Measurements from ENCODE around the gene WDR77.

WDR77 gene

DNA sequence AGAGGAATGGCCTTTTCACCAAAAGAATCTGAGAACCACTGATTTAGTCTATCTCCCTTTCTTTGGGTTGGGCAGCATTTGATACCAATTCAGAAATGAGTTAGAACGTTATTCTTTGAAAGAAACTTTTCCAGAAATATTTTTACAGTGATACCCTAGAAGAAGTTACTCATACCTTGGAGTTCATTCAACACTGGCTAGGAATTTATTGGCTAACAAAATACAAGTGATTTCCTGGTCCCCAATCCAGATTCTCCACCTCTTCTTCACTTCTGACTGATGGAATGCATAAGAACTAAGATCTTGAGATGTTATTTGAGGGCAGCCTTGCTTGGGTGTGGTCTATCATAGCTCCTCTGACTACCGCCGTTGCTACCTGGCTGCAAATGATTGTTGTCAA lies 34.1 kb upstream of the WDR77 start:
- no peak overlapping the region for H3K27ac ChIP-seq (ENCODE audit: low read depth, low read length, severe bottlenecking)
- no peaks in the 10 kb centered on the region for H3K36me3 ChIP-seq (ENCODE audit: control insufficient read depth, insufficient read depth, low read length)
- no peaks in the 10 kb centered on the region for H3K9me3 ChIP-seq (ENCODE audit: control insufficient read depth, low read length)
- 75 to 79% methylated on average over 2 of the region's 3 CpGs for WGBS, 2 experiments (ENCODE audit: insufficient coverage in 2 of 2)
- no peaks in the 10 kb centered on the region for H3K4me1 ChIP-seq (ENCODE audit: control insufficient read depth, insufficient read depth, low read length, poor library complexity, severe bottlenecking)
- H3K4me3 ChIP-seq (ENCODE audit: extremely low read depth, insufficient read depth, low read length, poor library complexity, severe bottlenecking), result no peak overlapping the region

DNA sequence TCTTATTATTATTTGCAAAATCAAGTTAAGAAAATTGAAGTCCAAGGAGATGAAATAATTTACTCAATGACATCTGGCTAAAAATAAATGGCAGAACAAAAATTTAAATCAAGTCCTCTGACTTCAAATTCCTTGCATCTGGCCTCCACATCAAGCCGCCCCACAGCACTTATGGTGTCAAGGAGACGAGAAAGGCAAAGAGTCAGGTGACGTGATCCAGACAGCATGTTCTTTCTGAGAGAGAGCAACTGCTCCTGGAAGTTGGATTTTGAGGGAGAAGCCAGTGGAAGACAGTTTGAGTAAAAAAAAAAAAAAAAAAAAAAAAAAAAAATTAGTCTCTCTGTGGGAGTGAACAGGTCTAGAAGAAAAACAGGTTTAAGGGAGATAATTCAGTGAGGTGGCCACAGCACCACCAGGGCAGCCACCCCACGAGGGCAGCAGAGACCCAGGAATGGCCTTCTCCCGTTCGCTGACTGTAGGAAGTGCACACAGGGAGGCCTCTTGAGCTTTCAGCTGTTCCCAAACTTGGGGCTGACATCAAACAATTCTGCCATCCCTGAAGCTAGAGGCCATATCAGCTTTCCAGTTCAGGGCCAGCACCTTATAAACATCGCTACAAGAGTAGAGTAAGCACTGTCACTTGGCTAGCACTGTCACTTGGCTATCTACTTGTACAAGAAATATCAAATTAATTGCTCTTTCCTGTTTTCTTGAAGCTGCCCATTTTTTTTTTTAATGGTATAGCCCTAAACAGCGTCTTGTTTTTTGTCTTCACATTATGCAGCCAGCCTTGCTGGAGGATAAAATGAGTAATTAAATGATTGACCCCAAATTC lies 32.5 kb upstream of the WDR77 start:
- 52% methylated on average over 6 to 7 of the region's 8 CpGs for WGBS, 2 experiments (ENCODE audit: insufficient coverage in 2 of 2)
- Histone ChIP-seq H3K27ac (ENCODE audit: low read depth, low read length, severe bottlenecking) (no peak overlapping the region), H3K9me3 (ENCODE audit: control insufficient read depth, low read length) (no peaks in the 10 kb centered on the region), H3K4me3 (ENCODE audit: extremely low read depth, insufficient read depth, low read length, poor library complexity, severe bottlenecking) (no peak overlapping the region), H3K36me3 (ENCODE audit: control insufficient read depth, insufficient read depth, low read length) (no peaks in the 10 kb centered on the region), H3K4me1 (ENCODE audit: control insufficient read depth, insufficient read depth, low read length, poor library complexity, severe bottlenecking) (no peaks in the 10 kb centered on the region)

GRCh38 chr1:111480674-111481073 lies 31.6 kb upstream of the WDR77 start:
- Histone ChIP-seq H3K27ac (ENCODE audit: low read depth, low read length, severe bottlenecking) (no peak overlapping the region), H3K4me1 (ENCODE audit: control insufficient read depth, insufficient read depth, low read length, poor library complexity, severe bottlenecking) (no peaks in the 10 kb centered on the region), H3K9me3 (ENCODE audit: control insufficient read depth, low read length) (no peaks in the 10 kb centered on the region), H3K36me3 (ENCODE audit: control insufficient read depth, insufficient read depth, low read length) (no peaks in the 10 kb centered on the region), H3K4me3 (ENCODE audit: extremely low read depth, insufficient read depth, low read length, poor library complexity, severe bottlenecking) (no peak overlapping the region)
- WGBS, 2 experiments (ENCODE audit: insufficient coverage in 2 of 2), result 100% methylated on average over 1 of the region's 1 CpG; no CpG with 5 or more reads in 1 of the 2 experiments

DNA sequence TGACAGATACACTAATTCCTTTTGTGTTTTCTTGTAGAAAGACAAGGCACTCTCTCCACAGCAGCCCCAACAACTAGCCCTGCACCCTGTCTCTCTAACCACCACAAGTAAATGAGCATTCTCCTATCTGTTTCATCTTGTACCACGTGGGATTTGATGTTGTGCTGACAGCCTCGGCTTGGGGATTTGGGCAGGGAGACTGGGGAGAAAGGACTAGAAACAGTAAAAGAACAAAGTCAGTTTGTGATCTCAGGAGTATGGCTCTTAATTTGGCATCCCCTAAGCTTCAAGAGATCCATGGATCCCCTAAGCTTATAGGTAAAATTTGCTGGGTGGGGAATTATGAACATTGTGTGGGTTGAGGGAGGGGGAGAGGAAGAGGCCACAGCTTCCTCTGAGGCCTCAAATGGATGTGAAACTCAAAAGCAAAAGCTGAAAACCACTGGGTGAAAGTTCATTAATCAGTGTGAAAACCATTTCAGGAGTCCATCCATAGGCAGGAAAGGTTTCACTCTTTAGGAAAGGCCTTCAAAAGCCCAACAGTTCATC lies 27.8 kb upstream of the WDR77 start:
- Histone ChIP-seq H3K4me3 (ENCODE audit: extremely low read depth, insufficient read depth, low read length, poor library complexity, severe bottlenecking) (no peak overlapping the region), H3K4me1 (ENCODE audit: control insufficient read depth, insufficient read depth, low read length, poor library complexity, severe bottlenecking) (no peaks in the 10 kb centered on the region), H3K36me3 (ENCODE audit: control insufficient read depth, insufficient read depth, low read length) (no peaks in the 10 kb centered on the region), H3K27ac (ENCODE audit: low read depth, low read length, severe bottlenecking) (no peak overlapping the region), H3K9me3 (ENCODE audit: control insufficient read depth, low read length) (no peaks in the 10 kb centered on the region)
- WGBS, 2 experiments (ENCODE audit: insufficient coverage in 2 of 2), result 68 to 100% methylated on average over 1 to 2 of the region's 2 CpGs

- H3K36me3 ChIP-seq (ENCODE audit: control insufficient read depth, insufficient read depth, low read length), result peaks cover 3% of the 10 kb centered on the region
- no peak overlapping the region for H3K27ac ChIP-seq (ENCODE audit: low read depth, low read length, severe bottlenecking)
- no peak overlapping the region for H3K4me3 ChIP-seq (ENCODE audit: extremely low read depth, insufficient read depth, low read length, poor library complexity, severe bottlenecking)
Measured at GRCh38 chr1:111476214-111476613, 27.2 kb upstream of the WDR77 start.

DNA sequence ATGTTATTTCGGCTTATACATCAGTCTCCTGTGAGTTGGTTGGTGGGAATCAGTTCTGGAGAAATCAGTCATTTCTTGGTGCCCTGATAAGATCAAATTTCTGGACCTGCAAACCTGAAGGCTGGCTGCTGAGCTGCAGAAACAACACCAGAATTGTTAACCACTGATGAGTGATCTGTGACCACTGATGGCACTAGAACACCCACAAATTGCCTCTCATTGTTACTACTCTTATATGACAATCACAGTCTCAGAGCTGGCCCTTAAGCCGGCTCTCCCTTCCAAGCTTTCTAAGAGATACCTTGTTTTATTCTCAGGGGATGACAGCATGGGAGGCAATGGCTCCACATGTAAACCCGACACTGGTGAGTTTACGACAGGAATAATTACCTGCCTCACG lies 26.6 kb upstream of the WDR77 start:
- WGBS, 2 experiments (ENCODE audit: insufficient coverage in 2 of 2), result 100% methylated on average over 2 to 3 of the region's 5 CpGs
- H3K4me3 ChIP-seq (ENCODE audit: extremely low read depth, insufficient read depth, low read length, poor library complexity, severe bottlenecking), result no peak overlapping the region
- no peak overlapping the region for H3K27ac ChIP-seq (ENCODE audit: low read depth, low read length, severe bottlenecking)
- H3K4me1 ChIP-seq (ENCODE audit: control insufficient read depth, insufficient read depth, low read length, poor library complexity, severe bottlenecking), result no peaks in the 10 kb centered on the region
- H3K9me3 ChIP-seq (ENCODE audit: control insufficient read depth, low read length), result no peaks in the 10 kb centered on the region
- H3K36me3 ChIP-seq (ENCODE audit: control insufficient read depth, insufficient read depth, low read length), result peaks cover 3% of the 10 kb centered on the region

More at GRCh38 chr1:111476214-111476613, 27.2 kb upstream of the WDR77 start:
- H3K4me1 ChIP-seq (ENCODE audit: control insufficient read depth, insufficient read depth, low read length, poor library complexity, severe bottlenecking), result no peaks in the 10 kb centered on the region
- no peaks in the 10 kb centered on the region for H3K9me3 ChIP-seq (ENCODE audit: control insufficient read depth, low read length)

- Histone ChIP-seq H3K27ac (ENCODE audit: low read depth, low read length, severe bottlenecking) (no peak overlapping the region), H3K9me3 (ENCODE audit: control insufficient read depth, low read length) (no peaks in the 10 kb centered on the region)
- WGBS, 2 experiments (ENCODE audit: insufficient coverage in 2 of 2), result 80 to 100% methylated on average over 1 of the region's 4 CpGs
Measured at GRCh38 chr1:111474521-111474920, 25.5 kb upstream of the WDR77 start.

DNA sequence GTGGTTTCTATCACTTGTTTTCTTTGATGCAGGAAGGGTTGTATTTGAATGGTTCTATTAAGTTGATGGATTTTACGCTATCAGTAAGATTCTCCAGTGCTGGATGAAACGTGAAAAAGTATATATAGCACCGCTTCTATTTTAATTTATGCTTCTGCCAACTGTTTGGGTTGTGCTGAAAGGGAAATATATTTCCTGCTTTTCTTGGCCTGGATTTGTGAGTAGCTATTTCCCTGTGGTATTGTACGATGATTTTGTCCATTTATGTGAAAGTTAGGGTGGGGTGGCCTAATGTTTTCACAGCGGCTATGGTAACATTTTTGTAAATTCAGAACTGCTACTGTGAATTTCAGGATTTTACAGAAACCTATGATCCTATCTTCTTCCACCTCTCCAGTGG lies 25.1 kb upstream of the WDR77 start:
- peaks cover 11% of the 10 kb centered on the region for H3K36me3 ChIP-seq (ENCODE audit: control insufficient read depth, insufficient read depth, low read length)
- no peaks in the 10 kb centered on the region for H3K9me3 ChIP-seq (ENCODE audit: control insufficient read depth, low read length)
- H3K4me3 ChIP-seq (ENCODE audit: extremely low read depth, insufficient read depth, low read length, poor library complexity, severe bottlenecking), result no peak overlapping the region
- no peaks in the 10 kb centered on the region for H3K4me1 ChIP-seq (ENCODE audit: control insufficient read depth, insufficient read depth, low read length, poor library complexity, severe bottlenecking)
- 88 to 91% methylated on average over 3 to 4 of the region's 5 CpGs for WGBS, 2 experiments (ENCODE audit: insufficient coverage in 2 of 2)
- no peak overlapping the region for H3K27ac ChIP-seq (ENCODE audit: low read depth, low read length, severe bottlenecking)

More at GRCh38 chr1:111474521-111474920, 25.5 kb upstream of the WDR77 start:
- Histone ChIP-seq H3K36me3 (ENCODE audit: control insufficient read depth, insufficient read depth, low read length) (peaks cover 7% of the 10 kb centered on the region), H3K4me3 (ENCODE audit: extremely low read depth, insufficient read depth, low read length, poor library complexity, severe bottlenecking) (no peak overlapping the region), H3K4me1 (ENCODE audit: control insufficient read depth, insufficient read depth, low read length, poor library complexity, severe bottlenecking) (no peaks in the 10 kb centered on the region)

GRCh38 chr1:111471538-111471937 lies 22.5 kb upstream of the WDR77 start:
- no CpG with 5 or more reads among the region's 3 CpGs for WGBS, 2 experiments (ENCODE audit: insufficient coverage in 2 of 2)
- H3K4me1 ChIP-seq (ENCODE audit: control insufficient read depth, insufficient read depth, low read length, poor library complexity, severe bottlenecking), result no peaks in the 10 kb centered on the region
- no peak overlapping the region for H3K27ac ChIP-seq (ENCODE audit: low read depth, low read length, severe bottlenecking)

GRCh38 chr1:111471012-111471411 lies 22.0 kb upstream of the WDR77 start:
- no peak overlapping the region for H3K27ac ChIP-seq (ENCODE audit: low read depth, low read length, severe bottlenecking)
- WGBS, 2 experiments (ENCODE audit: insufficient coverage in 2 of 2), result 88 to 93% methylated on average over 3 of the region's 3 CpGs
- no peaks in the 10 kb centered on the region for H3K4me1 ChIP-seq (ENCODE audit: control insufficient read depth, insufficient read depth, low read length, poor library complexity, severe bottlenecking)

More at GRCh38 chr1:111471538-111471937, 22.5 kb upstream of the WDR77 start:
- Histone ChIP-seq H3K4me3 (ENCODE audit: extremely low read depth, insufficient read depth, low read length, poor library complexity, severe bottlenecking) (no peak overlapping the region), H3K36me3 (ENCODE audit: control insufficient read depth, insufficient read depth, low read length) (peaks cover 17% of the 10 kb centered on the region), H3K9me3 (ENCODE audit: control insufficient read depth, low read length) (no peaks in the 10 kb centered on the region)

GRCh38 chr1:111470596-111470995 lies 21.5 kb upstream of the WDR77 start:
- 96 to 100% methylated on average over 4 of the region's 5 CpGs for WGBS, 2 experiments (ENCODE audit: insufficient coverage in 2 of 2)
- no peaks in the 10 kb centered on the region for H3K9me3 ChIP-seq (ENCODE audit: control insufficient read depth, low read length)
- H3K4me1 ChIP-seq (ENCODE audit: control insufficient read depth, insufficient read depth, low read length, poor library complexity, severe bottlenecking), result no peaks in the 10 kb centered on the region
- H3K4me3 ChIP-seq (ENCODE audit: extremely low read depth, insufficient read depth, low read length, poor library complexity, severe bottlenecking), result no peak overlapping the region
- no peak overlapping the region for H3K27ac ChIP-seq (ENCODE audit: low read depth, low read length, severe bottlenecking)
- H3K36me3 ChIP-seq (ENCODE audit: control insufficient read depth, insufficient read depth, low read length), result peaks cover 17% of the 10 kb centered on the region

More at GRCh38 chr1:111471012-111471411, 22.0 kb upstream of the WDR77 start:
- Histone ChIP-seq H3K4me3 (ENCODE audit: extremely low read depth, insufficient read depth, low read length, poor library complexity, severe bottlenecking) (no peak overlapping the region), H3K36me3 (ENCODE audit: control insufficient read depth, insufficient read depth, low read length) (peaks cover 17% of the 10 kb centered on the region), H3K9me3 (ENCODE audit: control insufficient read depth, low read length) (no peaks in the 10 kb centered on the region)
